Measurements from ENCODE around the gene ABCA7. TPM values are rescaled to one million over a fixed set of nuclear protein-coding genes. Genes with fewer than 3 reads are reported as not detected.

ABCA7 gene
- total RNA-seq, 1 experiment from 2014 or later = 40.3 TPM

- H3K36me3 Mint-ChIP-seq = peaks cover 5% of the 10 kb centered on the region; the same call in 1 of the 2 replicates
- no peak overlapping the region for H3K27ac Mint-ChIP-seq
- no peaks in the 10 kb centered on the region for H3K27me3 Mint-ChIP-seq (ENCODE audit: low read depth)
- POLR2A ChIA-PET = interaction anchor here (0.5 kb wide), 1 partner anchor 11 kb away, joined by 5 read pairs; no protein-coding TSS in a partner anchor
- TF ChIP-seq ZNF416 (CRISPR knock-in tag; IDR thresholded peaks at IDR 0.05) = no peak
- no peak for TF ChIP-seq PRDM15 (CRISPR knock-in tag; IDR thresholded peaks at IDR 0.05)
- TF ChIP-seq MLX (CRISPR knock-in tag; IDR thresholded peaks at IDR 0.05) = no peak
- no peak for TF ChIP-seq SMAD4 (CRISPR knock-in tag; IDR thresholded peaks at IDR 0.05)
- TF ChIP-seq FOXP1 (CRISPR knock-in tag; IDR thresholded peaks at IDR 0.05; ENCODE audit: borderline replicate concordance) = no peak
- TF ChIP-seq, protein P1, sequence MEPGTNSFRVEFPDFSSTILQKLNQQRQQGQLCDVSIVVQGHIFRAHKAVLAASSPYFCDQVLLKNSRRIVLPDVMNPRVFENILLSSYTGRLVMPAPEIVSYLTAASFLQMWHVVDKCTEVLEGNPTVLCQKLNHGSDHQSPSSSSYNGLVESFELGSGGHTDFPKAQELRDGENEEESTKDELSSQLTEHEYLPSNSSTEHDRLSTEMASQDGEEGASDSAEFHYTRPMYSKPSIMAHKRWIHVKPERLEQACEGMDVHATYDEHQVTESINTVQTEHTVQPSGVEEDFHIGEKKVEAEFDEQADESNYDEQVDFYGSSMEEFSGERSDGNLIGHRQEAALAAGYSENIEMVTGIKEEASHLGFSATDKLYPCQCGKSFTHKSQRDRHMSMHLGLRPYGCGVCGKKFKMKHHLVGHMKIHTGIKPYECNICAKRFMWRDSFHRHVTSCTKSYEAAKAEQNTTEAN (CRISPR knock-in tag; IDR thresholded peaks at IDR 0.05) = no peak
- TF ChIP-seq ZNF121 (CRISPR knock-in tag; IDR thresholded peaks at IDR 0.05) = no peak
- no peak for TF ChIP-seq SP1 (CRISPR knock-in tag; conservative IDR thresholded peaks at IDR 0.05)
- no peak for TF ChIP-seq NR1H2 (CRISPR knock-in tag; IDR thresholded peaks at IDR 0.05)
- TF ChIP-seq E2F1 (CRISPR knock-in tag; IDR thresholded peaks at IDR 0.05) = no peak
- TF ChIP-seq, protein P2, sequence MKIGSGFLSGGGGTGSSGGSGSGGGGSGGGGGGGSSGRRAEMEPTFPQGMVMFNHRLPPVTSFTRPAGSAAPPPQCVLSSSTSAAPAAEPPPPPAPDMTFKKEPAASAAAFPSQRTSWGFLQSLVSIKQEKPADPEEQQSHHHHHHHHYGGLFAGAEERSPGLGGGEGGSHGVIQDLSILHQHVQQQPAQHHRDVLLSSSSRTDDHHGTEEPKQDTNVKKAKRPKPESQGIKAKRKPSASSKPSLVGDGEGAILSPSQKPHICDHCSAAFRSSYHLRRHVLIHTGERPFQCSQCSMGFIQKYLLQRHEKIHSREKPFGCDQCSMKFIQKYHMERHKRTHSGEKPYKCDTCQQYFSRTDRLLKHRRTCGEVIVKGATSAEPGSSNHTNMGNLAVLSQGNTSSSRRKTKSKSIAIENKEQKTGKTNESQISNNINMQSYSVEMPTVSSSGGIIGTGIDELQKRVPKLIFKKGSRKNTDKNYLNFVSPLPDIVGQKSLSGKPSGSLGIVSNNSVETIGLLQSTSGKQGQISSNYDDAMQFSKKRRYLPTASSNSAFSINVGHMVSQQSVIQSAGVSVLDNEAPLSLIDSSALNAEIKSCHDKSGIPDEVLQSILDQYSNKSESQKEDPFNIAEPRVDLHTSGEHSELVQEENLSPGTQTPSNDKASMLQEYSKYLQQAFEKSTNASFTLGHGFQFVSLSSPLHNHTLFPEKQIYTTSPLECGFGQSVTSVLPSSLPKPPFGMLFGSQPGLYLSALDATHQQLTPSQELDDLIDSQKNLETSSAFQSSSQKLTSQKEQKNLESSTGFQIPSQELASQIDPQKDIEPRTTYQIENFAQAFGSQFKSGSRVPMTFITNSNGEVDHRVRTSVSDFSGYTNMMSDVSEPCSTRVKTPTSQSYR (CRISPR knock-in tag; IDR thresholded peaks at IDR 0.05) = no peak
- TF ChIP-seq, protein P3, sequence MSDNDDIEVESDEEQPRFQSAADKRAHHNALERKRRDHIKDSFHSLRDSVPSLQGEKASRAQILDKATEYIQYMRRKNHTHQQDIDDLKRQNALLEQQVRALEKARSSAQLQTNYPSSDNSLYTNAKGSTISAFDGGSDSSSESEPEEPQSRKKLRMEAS (CRISPR knock-in tag; IDR thresholded peaks at IDR 0.05) = no peak
- no peak for TF ChIP-seq CDX4 (CRISPR knock-in tag; IDR thresholded peaks at IDR 0.05; ENCODE audit: borderline replicate concordance)
- TF ChIP-seq CREM (CRISPR knock-in tag; IDR thresholded peaks at IDR 0.05) = no peak
- TF ChIP-seq GTF2I (CRISPR knock-in tag; conservative IDR thresholded peaks at IDR 0.05) = no peak
- no peak overlapping the region for H3K4me3 Mint-ChIP-seq
- DNase-seq (ENCODE audit: low spot score) (no peak), ATAC-seq (no peak)
- H3K4me1 Mint-ChIP-seq = no peaks in the 10 kb centered on the region
- CTCF ChIA-PET = interaction anchor here (1.0 to 2.6 kb wide), 2 partner anchors 9 to 21 kb away, joined by 4 to 6 read pairs; partner anchors contain the start of gene ABCA7
- H3K9me3 Mint-ChIP-seq = no peaks in the 10 kb centered on the region
These were observed 9.9 kb downstream of the ABCA7 start for GRCh38 chr19:1049800-1050199.
